Measurements from ENCODE around the gene IRF2.
"Not testable (repeated sequence)": the region's sequence is repeated elsewhere in the genome, so short reads cannot be mapped to it uniquely, and the experiment has no call there.

Gene IRF2

DNA sequence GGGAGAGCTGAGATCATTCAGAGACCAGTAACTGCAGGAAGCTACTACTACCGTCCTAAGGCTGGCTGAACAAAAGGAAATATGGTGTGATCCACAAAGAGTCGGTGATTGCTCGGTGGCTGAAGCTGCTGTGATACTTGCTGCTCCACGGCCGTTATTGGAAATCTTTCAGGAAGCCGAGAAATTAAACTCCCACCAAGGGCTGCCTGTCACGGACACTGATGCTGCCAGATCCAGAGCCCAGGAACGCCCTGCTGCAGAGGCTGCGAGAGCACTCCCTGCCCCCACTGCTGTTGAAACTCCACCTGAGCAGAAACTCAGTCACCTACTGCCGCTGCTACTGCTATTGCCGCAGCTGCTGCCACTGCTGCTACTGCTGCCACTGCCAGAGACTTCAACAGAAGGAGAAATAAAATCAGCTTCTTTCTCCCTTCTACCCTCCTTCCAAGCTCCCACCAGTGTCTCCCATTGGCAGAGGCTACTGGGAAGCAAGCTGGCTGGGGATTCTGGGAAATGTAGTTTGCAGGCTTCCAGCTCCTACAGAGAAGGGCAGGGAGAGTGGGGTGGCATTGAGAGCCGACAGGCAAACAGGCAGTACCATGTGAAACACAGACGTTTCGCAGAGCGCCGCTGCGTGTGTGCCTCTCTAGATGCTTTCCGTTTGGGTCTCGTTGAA is 130.7 kb downstream of the IRF2 start:
- TF ChIP-seq, protein P1, sequence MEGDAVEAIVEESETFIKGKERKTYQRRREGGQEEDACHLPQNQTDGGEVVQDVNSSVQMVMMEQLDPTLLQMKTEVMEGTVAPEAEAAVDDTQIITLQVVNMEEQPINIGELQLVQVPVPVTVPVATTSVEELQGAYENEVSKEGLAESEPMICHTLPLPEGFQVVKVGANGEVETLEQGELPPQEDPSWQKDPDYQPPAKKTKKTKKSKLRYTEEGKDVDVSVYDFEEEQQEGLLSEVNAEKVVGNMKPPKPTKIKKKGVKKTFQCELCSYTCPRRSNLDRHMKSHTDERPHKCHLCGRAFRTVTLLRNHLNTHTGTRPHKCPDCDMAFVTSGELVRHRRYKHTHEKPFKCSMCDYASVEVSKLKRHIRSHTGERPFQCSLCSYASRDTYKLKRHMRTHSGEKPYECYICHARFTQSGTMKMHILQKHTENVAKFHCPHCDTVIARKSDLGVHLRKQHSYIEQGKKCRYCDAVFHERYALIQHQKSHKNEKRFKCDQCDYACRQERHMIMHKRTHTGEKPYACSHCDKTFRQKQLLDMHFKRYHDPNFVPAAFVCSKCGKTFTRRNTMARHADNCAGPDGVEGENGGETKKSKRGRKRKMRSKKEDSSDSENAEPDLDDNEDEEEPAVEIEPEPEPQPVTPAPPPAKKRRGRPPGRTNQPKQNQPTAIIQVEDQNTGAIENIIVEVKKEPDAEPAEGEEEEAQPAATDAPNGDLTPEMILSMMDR (IDR thresholded peaks at IDR 0.05; ENCODE audit: insufficient read depth, low read length, poor library complexity, severe bottlenecking), result no peak
- peaks cover 1% of the 10 kb centered on the region for H3K36me3 ChIP-seq (ENCODE audit: control insufficient read depth, insufficient read depth, low read length)
- peak overlapping the region; percentile 59 for H3K4me3 ChIP-seq (replicated peaks; ENCODE audit: low read depth, low read length)
- no peaks in the 10 kb centered on the region for H3K27me3 ChIP-seq (replicated peaks; ENCODE audit: control insufficient read depth, insufficient read depth, low read length)
- DNase-seq (ENCODE audit: extremely low read depth, insufficient read length), result peak; percentile 67

DNA sequence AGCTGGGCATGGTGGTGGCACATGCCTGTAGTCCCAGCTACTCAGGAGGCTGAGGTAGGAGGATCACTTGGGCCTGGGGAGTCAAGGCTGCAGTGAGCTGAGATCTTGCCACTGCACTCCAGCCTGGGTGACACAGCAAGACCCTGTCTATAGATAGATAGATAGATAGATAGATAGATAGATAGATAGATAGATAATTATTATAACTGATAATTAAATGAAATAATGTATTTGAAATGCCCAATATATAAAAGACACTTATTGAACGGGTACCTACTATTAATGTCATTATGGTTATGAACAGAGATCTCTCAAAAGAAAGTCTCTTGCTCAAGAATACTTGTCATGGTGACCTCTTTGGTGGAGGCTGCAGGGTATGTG is 131.5 kb downstream of the IRF2 start:
- H3K4me3 ChIP-seq (replicated peaks; ENCODE audit: low read depth, low read length), result peak overlapping the region; percentile 59
- not testable (repeated sequence) for H3K27me3 ChIP-seq (replicated peaks; ENCODE audit: control insufficient read depth, insufficient read depth, low read length); DNase-seq (ENCODE audit: extremely low read depth, insufficient read length); H3K36me3 ChIP-seq (ENCODE audit: control insufficient read depth, insufficient read depth, low read length)

DNA sequence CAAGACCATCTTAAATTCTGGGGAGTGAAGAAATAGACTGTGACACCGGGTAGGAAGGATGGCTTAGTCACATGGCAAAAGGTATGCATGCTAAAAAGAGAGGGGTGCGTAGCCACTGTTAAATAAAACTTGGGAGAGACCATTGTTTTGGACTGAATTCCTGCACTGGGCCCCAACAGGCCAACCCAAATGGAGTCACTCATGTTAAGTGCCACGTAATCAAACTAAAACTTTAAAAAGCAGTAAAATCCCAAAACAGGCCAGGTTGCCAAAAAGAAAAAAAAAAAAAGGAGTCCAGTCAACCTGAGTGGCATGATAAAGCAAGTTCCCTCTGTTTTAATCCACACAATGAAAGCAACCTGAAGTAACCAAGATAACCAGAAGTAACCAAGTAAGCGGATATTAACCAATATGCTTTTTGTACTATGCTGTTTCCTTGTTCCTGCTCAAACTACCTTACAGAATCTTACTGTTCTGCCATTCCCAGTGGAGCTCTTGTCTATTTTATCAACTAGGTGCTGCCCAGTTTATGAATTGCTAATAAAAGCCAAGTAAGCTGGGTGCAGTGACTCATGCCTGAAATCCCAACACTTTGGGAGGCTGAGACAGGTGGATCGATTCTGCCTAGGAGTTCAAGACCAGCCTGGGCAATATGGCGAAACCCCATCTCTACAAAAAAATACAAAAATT is 132.0 kb downstream of the IRF2 start:
- H3K36me3 ChIP-seq (ENCODE audit: control insufficient read depth, insufficient read depth, low read length), result peaks cover 4% of the 10 kb centered on the region
- TF ChIP-seq, protein P1 (IDR thresholded peaks at IDR 0.05; ENCODE audit: insufficient read depth, low read length, poor library complexity, severe bottlenecking), result no peak
- DNase-seq (ENCODE audit: extremely low read depth, insufficient read length), result no peak
- H3K27me3 ChIP-seq (replicated peaks; ENCODE audit: control insufficient read depth, insufficient read depth, low read length), result no peaks in the 10 kb centered on the region
- no peak overlapping the region for H3K4me3 ChIP-seq (replicated peaks; ENCODE audit: low read depth, low read length)

DNA sequence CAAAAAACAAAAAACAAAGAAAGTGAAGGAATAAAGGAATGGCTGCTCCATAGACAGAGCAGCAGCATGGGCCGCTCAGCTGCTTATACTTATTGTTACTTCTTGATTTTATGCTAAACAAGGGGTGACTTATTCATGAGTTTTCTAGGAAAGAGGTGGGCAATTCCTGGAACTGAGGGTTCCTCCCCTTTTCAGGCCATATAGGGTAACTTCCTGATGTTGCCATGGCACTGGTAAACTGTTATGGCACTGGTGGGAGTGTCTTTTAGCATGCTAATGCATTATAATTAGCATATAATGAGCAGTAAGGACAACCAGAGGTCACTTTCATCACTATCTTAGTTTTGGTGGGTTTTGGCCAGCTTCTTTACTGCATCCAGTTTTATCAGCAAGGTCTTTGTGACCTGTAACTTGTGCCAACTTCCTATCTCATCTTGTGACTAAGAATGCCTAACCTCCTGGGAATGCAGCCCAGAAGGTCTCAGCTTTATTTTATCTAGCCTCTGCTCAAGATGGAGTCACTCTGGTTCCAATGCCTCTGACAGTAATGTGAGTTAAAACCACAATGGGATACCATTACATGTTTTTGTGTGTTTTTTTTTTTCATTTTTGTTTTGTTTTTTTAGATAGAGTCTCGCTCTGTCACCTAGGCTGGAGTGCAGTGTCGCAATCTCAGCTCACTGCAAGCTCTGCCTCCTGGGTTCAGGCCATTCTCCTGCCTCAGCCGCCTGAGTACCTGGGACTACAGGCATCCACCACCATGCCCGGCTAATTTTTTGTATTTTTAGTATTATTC is 134.8 kb downstream of the IRF2 start:
- not testable (repeated sequence) for H3K4me3 ChIP-seq (replicated peaks; ENCODE audit: low read depth, low read length); DNase-seq (ENCODE audit: extremely low read depth, insufficient read length); H3K27me3 ChIP-seq (replicated peaks; ENCODE audit: control insufficient read depth, insufficient read depth, low read length); H3K36me3 ChIP-seq (ENCODE audit: control insufficient read depth, insufficient read depth, low read length)

DNA sequence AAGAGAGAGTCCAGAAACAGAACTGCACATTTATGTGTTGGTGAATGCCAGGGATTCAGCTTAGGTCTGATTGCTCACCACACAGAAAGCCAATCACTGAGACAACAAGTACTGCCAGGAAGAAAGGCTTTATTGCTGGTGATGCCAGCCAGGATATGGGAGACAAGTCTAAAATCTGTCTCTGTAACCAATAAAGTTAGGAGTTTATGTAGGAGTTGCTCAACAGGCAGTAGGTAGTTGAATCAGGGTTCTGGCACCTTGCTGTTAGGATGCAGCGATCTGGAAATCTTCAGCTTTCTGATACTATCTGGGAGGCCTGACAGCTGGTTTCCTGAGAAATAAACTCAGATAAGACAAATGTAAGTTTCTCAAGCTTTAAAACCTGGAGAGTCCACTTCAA is 136.4 kb downstream of the IRF2 start:
- TF ChIP-seq, protein P1 (IDR thresholded peaks at IDR 0.05; ENCODE audit: insufficient read depth, low read length, poor library complexity, severe bottlenecking), result no peak
- peaks cover 2% of the 10 kb centered on the region for H3K36me3 ChIP-seq (ENCODE audit: control insufficient read depth, insufficient read depth, low read length)
- no peaks in the 10 kb centered on the region for H3K27me3 ChIP-seq (replicated peaks; ENCODE audit: control insufficient read depth, insufficient read depth, low read length)
- H3K4me3 ChIP-seq (replicated peaks; ENCODE audit: low read depth, low read length), result no peak overlapping the region
- no peak for DNase-seq (ENCODE audit: extremely low read depth, insufficient read length)

Data from GM06990 (cell line).